NT2/D1 (cell line): ENCODE data around the gene SH3RF2.

Experiments used
- SUZ12 ChIP-seq: IDR thresholded peaks from 2 replicates; pipeline ENCODE4 v1.6.1; 2011; ENCODE audit not compliant: insufficient read length, insufficient read depth; ENCODE audit errors: extremely low read depth
- YY1 ChIP-seq: IDR thresholded peaks from 2 replicates; pipeline ENCODE4 v1.6.1; 2011; ENCODE audit not compliant: insufficient read length, insufficient read depth
- ZNF274 ChIP-seq: IDR thresholded peaks from 2 replicates; pipeline ENCODE4 v1.6.1; 2011; ENCODE audit warnings: mild to moderate bottlenecking, low read depth, low read length

DNA sequence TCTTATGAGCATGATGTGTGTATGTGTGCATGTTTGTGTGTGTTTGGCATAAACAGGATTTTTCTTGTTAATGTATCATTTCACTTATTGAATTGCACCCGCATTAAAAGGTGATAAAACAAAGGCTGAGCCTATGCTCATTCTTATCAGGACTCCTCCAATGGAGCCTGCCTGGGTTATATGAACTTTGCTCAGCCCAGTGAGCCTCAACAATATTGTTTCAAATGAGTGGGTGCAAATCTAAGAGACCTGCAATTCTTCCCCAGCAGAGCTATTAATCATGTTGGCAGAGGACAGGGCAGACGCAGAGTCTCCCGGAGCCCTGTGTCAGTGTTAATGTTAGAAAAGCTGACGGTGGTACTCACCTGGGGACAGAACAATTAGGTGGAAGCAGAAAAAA lies 71.6 kb downstream of the SH3RF2 start:
- no peak for TF ChIP-seq YY1
- TF ChIP-seq SUZ12 = no peak
- TF ChIP-seq ZNF274 = no peak
